Measurements from ENCODE around the gene SNW1. TPM values are rescaled to one million over a fixed set of nuclear protein-coding genes. Genes with fewer than 3 reads are reported as not detected.
"Not testable (repeated sequence)": the region's sequence is repeated elsewhere in the genome, so short reads cannot be mapped to it uniquely, and the experiment has no call there.

The SNW1 gene
- total and polyA plus RNA-seq, 3 donors from 2014 or later = 58.7 to 110 (median 64.7) TPM

DNA sequence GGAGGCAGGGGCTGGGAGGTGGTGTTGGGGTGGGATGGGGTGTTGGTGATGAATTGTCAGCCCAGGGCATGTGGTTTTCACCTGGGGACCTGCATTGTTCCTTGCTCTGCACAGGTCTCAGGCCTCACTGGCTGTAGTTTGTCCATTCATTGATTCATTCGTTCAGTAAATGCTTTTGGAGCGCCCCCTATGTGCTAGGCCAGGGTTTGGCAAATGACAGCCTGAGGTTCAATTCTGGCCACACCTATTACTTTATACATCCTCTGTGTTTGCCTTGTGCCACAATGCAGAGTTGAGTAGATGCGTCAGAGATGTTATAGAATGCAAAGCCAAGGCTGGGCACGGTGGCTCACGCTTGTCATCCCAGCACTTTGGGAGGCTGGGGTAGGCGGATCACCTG lies 43.6 kb upstream of the SNW1 start:
- Histone ChIP-seq H3K9me3 (no peaks in the 10 kb centered on the region), H3K4me1 (no peaks in the 10 kb centered on the region), H3K27ac (no peak overlapping the region), H3K27me3 (no peaks in the 10 kb centered on the region), H3K4me3 (no peak overlapping the region), H3K36me3 (ENCODE audit: low read depth, missing control alignments) (no peaks in the 10 kb centered on the region)
- TF ChIP-seq POLR2A (IDR thresholded peaks at IDR 0.05) (no peak), CTCF (IDR thresholded peaks at IDR 0.05) (peak in 1 of 3 experiments; percentile 9)
- WGBS, 2 donors = 74 to 76% methylated on average over 6 of the region's 6 CpGs
- intact Hi-C loops (cut with DNase I; ENCODE audit: low total_unique reads) = no loop called here
- peak; percentile 19 for DNase-seq

DNA sequence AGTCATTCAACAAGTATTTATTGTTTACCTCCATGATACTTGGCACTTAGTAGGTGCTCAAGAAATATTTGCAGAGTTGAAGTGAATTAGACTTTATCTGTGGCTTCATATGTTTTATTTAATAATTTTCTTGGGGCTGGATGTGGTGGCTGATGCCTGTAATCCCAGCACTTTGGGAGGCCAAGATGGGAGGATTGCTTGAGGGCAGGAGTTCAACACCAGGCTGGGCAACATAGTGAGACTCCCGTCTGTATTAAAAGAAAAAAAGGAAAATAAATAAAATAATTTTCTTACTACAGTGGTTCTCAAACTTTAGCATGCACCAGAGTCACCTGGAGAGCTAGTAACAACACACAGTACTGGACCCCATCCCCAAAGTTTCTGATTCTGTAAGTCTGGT lies 39.9 kb upstream of the SNW1 start:
- H3K4me1 ChIP-seq = no peaks in the 10 kb centered on the region
- TF ChIP-seq POLR2A (IDR thresholded peaks at IDR 0.05) = no peak
- TF ChIP-seq CTCF (IDR thresholded peaks at IDR 0.05) = no peak
- intact Hi-C loops (cut with DNase I; ENCODE audit: low total_unique reads) = no loop called here
- no peaks in the 10 kb centered on the region for H3K27me3 ChIP-seq
- 67 to 74% methylated on average over 1 of the region's 1 CpG for WGBS, 2 donors
- peak overlapping the region in 1 of 2 donors; percentile 78 for H3K27ac ChIP-seq
- H3K9me3 ChIP-seq = no peaks in the 10 kb centered on the region
- no peak for DNase-seq
- H3K4me3 ChIP-seq = peak overlapping the region in 1 of 2 donors; percentile 88
- H3K36me3 ChIP-seq (ENCODE audit: low read depth, missing control alignments) = no peaks in the 10 kb centered on the region

GRCh38 chr14:77799863-77800730 lies 39.1 kb upstream of the SNW1 start, which contains the start of gene ADCK1:
Gene ADCK1 (plus strand): TSS chr14:77800109. CDS start chr14:77818979, 18,870 bp downstream.
- no peaks in the 10 kb centered on the region for H3K27me3 ChIP-seq
- H3K27ac ChIP-seq = peak within 1 kb of the TSS; percentile 78 to 87
- H3K9me3 ChIP-seq = no peaks in the 10 kb centered on the region
- H3K4me3 ChIP-seq = peak within 1 kb of the TSS; percentile 69 to 88
- DNase-seq = peak; percentile 96
- intact Hi-C loops (cut with DNase I; ENCODE audit: low total_unique reads) = no loop called here
- 0 to 1% methylated on average over 16 to 61 of the region's 66 CpGs for WGBS, 2 donors
- no peaks in the 10 kb centered on the region for H3K36me3 ChIP-seq (ENCODE audit: low read depth, missing control alignments)
- no peak for TF ChIP-seq POLR2A (IDR thresholded peaks at IDR 0.05)
- TF ChIP-seq CTCF (IDR thresholded peaks at IDR 0.05) = peak; percentile 9 to 21 (median 12)
- H3K4me1 ChIP-seq = no peaks in the 10 kb centered on the region

DNA sequence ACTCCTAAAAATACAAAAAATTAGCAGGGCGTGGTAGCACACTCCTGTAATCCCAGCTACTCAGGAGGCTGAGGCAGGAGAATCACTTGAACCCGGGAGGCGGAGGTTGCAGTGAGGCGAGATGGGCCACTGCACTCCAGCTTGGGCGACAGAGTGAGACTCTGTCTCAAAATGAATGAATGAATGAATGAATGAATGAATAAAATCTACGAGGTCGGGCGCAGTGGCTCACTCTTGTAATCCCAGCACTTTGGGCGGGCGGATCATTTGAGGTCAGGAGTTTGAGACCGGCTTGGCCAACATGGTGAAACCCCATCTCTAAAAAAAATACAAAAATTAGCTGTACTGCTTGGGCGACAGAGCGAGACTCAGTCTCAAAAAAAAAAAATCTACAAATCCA lies 38.5 kb upstream of the SNW1 start:
- H3K4me1 ChIP-seq; intact Hi-C loops (cut with DNase I; ENCODE audit: low total_unique reads); H3K9me3 ChIP-seq; H3K27me3 ChIP-seq; DNase-seq; H3K36me3 ChIP-seq (ENCODE audit: low read depth, missing control alignments): not testable (repeated sequence)
- H3K27ac ChIP-seq = peak overlapping the region in 1 of 2 donors; percentile 78
- WGBS, 2 donors = 46 to 59% methylated on average over 13 of the region's 13 CpGs
- H3K4me3 ChIP-seq = peak overlapping the region; percentile 69 to 88

DNA sequence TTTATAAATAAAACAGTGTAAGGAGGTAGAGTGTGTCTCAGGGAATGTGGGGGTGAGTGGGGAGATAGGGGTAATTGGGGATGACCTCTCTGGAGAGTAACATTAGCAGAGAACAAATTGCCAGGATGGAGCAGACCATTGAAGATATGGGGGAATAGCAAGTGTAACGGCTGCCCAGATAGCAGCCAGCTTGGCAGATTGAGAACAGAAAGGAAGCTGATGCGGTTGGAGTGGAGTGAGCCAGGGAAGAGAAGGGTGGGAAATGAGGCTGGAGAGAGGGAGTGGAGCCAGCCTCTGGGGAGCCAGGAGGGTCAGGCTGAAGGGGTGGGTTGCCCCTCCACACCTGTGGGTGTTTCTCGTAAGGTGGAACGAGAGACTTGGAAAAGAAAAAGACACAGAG lies 33.4 kb upstream of the SNW1 start:
- no peak for TF ChIP-seq CTCF (IDR thresholded peaks at IDR 0.05)
- TF ChIP-seq POLR2A (IDR thresholded peaks at IDR 0.05) = no peak
- 76 to 83% methylated on average over 4 of the region's 4 CpGs for WGBS, 2 donors
- Histone ChIP-seq H3K9me3 (no peaks in the 10 kb centered on the region), H3K36me3 (ENCODE audit: low read depth, missing control alignments) (no peaks in the 10 kb centered on the region), H3K27ac (no peak overlapping the region), H3K4me1 (no peaks in the 10 kb centered on the region), H3K27me3 (no peaks in the 10 kb centered on the region), H3K4me3 (no peak overlapping the region)
- intact Hi-C loops (cut with DNase I; ENCODE audit: low total_unique reads) = no loop called here
- no peak for DNase-seq

GRCh38 chr14:77793255-77793654 lies 32.3 kb upstream of the SNW1 start:
- H3K27ac ChIP-seq; H3K4me3 ChIP-seq; H3K4me1 ChIP-seq; intact Hi-C loops (cut with DNase I; ENCODE audit: low total_unique reads); H3K27me3 ChIP-seq; H3K36me3 ChIP-seq (ENCODE audit: low read depth, missing control alignments); DNase-seq; H3K9me3 ChIP-seq: not testable (repeated sequence)
- WGBS, 2 donors = 88 to 100% methylated on average over 3 of the region's 3 CpGs

Data from testis (tissue), 3 donors.